A673 (cell line): ENCODE measurements around the gene TUBB4A.

Experiments used
- CTCF ChIP-seq: fragments of 300-800, 200-600 bp; sonication (generic); conservative IDR thresholded peaks from 2 replicates; pipeline ENCODE4 v1.5.1; 2017; ENCODE audit warnings: low read depth, mild to moderate bottlenecking, antibody characterized with exemption, low read length, moderate library complexity, mixed read lengths
- EZH2 ChIP-seq: fragments of 200-600 bp; sonication (generic); IDR thresholded peaks from 2 replicates; pipeline ENCODE4 v1.6.1; 2017; ENCODE audit warnings: borderline replicate concordance, low read depth, mild to moderate bottlenecking, mixed read lengths, antibody characterized with exemption, low read length; ENCODE audit not compliant: poor library complexity, severe bottlenecking

GRCh38 chr19:6464070-6464873, 37.8 kb downstream of the TUBB4A start, which contains the start of gene CRB3:
- TF ChIP-seq CTCF (no peak), EZH2 (no peak)
